Mesenchymal stem cell (in vitro differentiated cells and primary cell): ENCODE measurements around the gene DPM2.

Source experiments
- DNase-seq: peaks from one replicate; pipeline ENCODE4 v3.0.0-alpha.2; 2013
- H2AFZ ChIP-seq: one replicate; pipeline ENCODE4 v1.6.1; 2013; ENCODE audit warnings: low read depth, mild to moderate bottlenecking, control low read depth, inconsistent platforms, low read length, moderate library complexity
- H2AK5ac ChIP-seq: 2 replicates; pipeline ENCODE4 v1.6.1; 2013; ENCODE audit warnings: low read length, moderate library complexity, mild to moderate bottlenecking, inconsistent platforms; ENCODE audit not compliant: severe bottlenecking
- H2BK120ac ChIP-seq: one replicate; pipeline ENCODE4 v1.6.1; 2013; ENCODE audit warnings: low read depth, mild to moderate bottlenecking, inconsistent platforms, low read length, moderate library complexity
- H2BK12ac ChIP-seq, 2 experiments: one replicate each; pipeline ENCODE4 v1.6.1; 2013; ENCODE audit warnings: inconsistent platforms in 2 of 2, low read length in 2 of 2, mild to moderate bottlenecking in 2 of 2, moderate library complexity in 2 of 2, control low read depth in 1 of 2
- H2BK15ac ChIP-seq: one replicate; pipeline ENCODE4 v1.6.1; 2013; ENCODE audit warnings: mild to moderate bottlenecking, low read depth, inconsistent platforms; ENCODE audit not compliant: poor library complexity, severe bottlenecking
- H2BK5ac ChIP-seq: 2 replicates; pipeline ENCODE4 v1.6.1; 2013; ENCODE audit warnings: low read depth, mild to moderate bottlenecking, low read length, control low read depth, inconsistent platforms; ENCODE audit not compliant: poor library complexity, severe bottlenecking
- H3K14ac ChIP-seq, 2 experiments: one replicate each; pipeline ENCODE4 v1.6.1; 2013; ENCODE audit warnings: inconsistent platforms in 2 of 2, low read length in 2 of 2, control low read depth in 1 of 2, mild to moderate bottlenecking in 1 of 2, moderate library complexity in 1 of 2
- H3K18ac ChIP-seq, 2 experiments: one replicate each; pipeline ENCODE4 v1.6.1; 2013; ENCODE audit warnings: inconsistent platforms in 2 of 2, low read length in 2 of 2, control low read depth in 1 of 2, low read depth in 1 of 2, mild to moderate bottlenecking in 1 of 2
- H3K23ac ChIP-seq, 2 experiments: one replicate each; pipeline ENCODE4 v1.6.1; 2013; ENCODE audit warnings: inconsistent platforms in 2 of 2, low read length in 2 of 2, mild to moderate bottlenecking in 2 of 2, moderate library complexity in 2 of 2, control low read depth in 1 of 2
- H3K27ac ChIP-seq: 2 replicates; pipeline ENCODE4 v1.5.1; 2013; ENCODE audit warnings: mild to moderate bottlenecking, moderate library complexity, low read length, control low read depth, inconsistent platforms; ENCODE audit not compliant: poor library complexity, severe bottlenecking
- H3K27me3 ChIP-seq, 2 experiments: 2 replicates each; pipeline versions ENCODE4 v1.6.1 to v1.7.0; 2013; ENCODE audit warnings: low read length in 2 of 2, mild to moderate bottlenecking in 2 of 2, moderate library complexity in 2 of 2, control low read depth in 1 of 2, inconsistent platforms in 1 of 2; ENCODE audit not compliant: control insufficient read depth in 1 of 2, insufficient read depth in 1 of 2
- H3K36me3 ChIP-seq, 2 experiments: 2 replicates each; pipeline versions ENCODE4 v1.6.1 to v1.7.0; 2013; ENCODE audit warnings: low read length in 2 of 2, control low read depth in 1 of 2, inconsistent platforms in 1 of 2, low read depth in 1 of 2, mild to moderate bottlenecking in 1 of 2; ENCODE audit not compliant: insufficient read depth in 2 of 2, control insufficient read depth in 1 of 2
- H3K4ac ChIP-seq, 2 experiments: one replicate each; pipeline ENCODE4 v1.6.1; 2013; ENCODE audit warnings: inconsistent platforms in 2 of 2, low read length in 2 of 2, mild to moderate bottlenecking in 2 of 2, moderate library complexity in 2 of 2, control low read depth in 1 of 2, low read depth in 1 of 2
- H3K4me1 ChIP-seq: 2 replicates; pipeline ENCODE4 v1.6.1; 2013; ENCODE audit warnings: low read depth, low read length, control low read depth; ENCODE audit not compliant: control insufficient read depth, insufficient read depth
- H3K4me2 ChIP-seq: 2 replicates; pipeline ENCODE4 v1.6.1; 2013; ENCODE audit warnings: low read length, mild to moderate bottlenecking, inconsistent platforms; ENCODE audit not compliant: poor library complexity, severe bottlenecking
- H3K4me3 ChIP-seq, 2 experiments: 2 replicates each; pipeline versions ENCODE4 v1.5.1 to v1.7.0; 2013; ENCODE audit warnings: low read length in 2 of 2, mild to moderate bottlenecking in 2 of 2, control low read depth in 1 of 2, low read depth in 1 of 2; ENCODE audit not compliant: insufficient read depth in 1 of 2
- H3K79me1 ChIP-seq: replicated peaks from 2 replicates; pipeline ENCODE4 v1.6.1; 2013; ENCODE audit warnings: mild to moderate bottlenecking, control low read depth, low read length, inconsistent platforms; ENCODE audit not compliant: poor library complexity, severe bottlenecking
- H3K9ac ChIP-seq: 2 replicates; pipeline ENCODE4 v1.7.0; 2013; ENCODE audit warnings: mild to moderate bottlenecking, low read length, moderate library complexity
- H3K9me3 ChIP-seq: 2 replicates; pipeline ENCODE4 v1.7.0; 2013; ENCODE audit warnings: mild to moderate bottlenecking, low read length; ENCODE audit not compliant: control insufficient read depth
- H4K8ac ChIP-seq: one replicate; pipeline ENCODE4 v1.6.1; 2013; ENCODE audit warnings: inconsistent platforms, mild to moderate bottlenecking, low read length, moderate library complexity
- H4K91ac ChIP-seq: one replicate; pipeline ENCODE4 v1.6.1; 2013; ENCODE audit warnings: mild to moderate bottlenecking, low read length, inconsistent platforms
- WGBS: methylation state at CpG from one replicate; pipeline ENCODE4 v1.1.7; 2013; ENCODE audit warnings: mixed read lengths; 5-methylcytosine and 5-hydroxymethylcytosine counted together

The DPM2 gene

DNA sequence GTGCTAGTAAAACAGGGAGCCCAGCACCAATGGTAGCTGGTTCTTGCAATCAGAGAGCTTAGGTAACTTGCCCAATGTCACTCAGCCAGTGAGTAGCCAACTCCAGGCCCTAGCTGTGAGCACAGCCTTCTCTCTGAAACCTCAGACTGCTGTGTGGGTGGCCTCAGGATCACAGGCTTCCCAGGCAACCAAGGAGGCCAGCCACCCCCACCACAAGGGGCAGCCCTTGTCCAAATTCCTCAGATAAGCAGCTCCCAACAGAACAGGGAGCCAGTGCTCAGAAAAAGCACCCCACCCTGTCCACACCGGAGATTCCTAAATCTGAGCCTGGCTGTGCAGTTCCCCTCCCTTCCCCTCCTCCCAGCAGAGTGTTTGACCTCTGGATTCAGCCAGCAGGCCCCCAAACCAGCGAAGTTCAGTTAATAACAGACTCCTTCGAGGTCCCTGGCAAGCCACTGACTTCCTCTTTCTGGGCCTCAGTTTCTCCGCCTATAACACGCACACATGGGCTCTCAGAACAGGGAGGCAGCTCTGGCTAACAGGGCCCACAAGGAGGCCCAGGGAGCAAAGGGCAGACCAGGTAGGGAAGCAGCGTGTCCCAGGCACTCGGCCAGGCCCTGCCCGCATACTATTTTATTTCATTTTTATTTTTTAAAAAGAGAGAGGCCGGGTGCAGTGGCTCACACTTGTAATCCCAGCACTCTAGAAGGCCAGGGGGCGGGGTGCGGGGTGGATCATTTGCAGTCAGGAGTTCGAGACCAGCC lies 40.4 kb upstream of the DPM2 start:
- no peak overlapping the region for H2AK5ac ChIP-seq
- WGBS, result 58% methylated on average over 9 of the region's 12 CpGs
- no peaks in the 10 kb centered on the region for H3K9me3 ChIP-seq
- H3K27ac ChIP-seq, result no peak overlapping the region
- H3K4me1 ChIP-seq, result peaks cover 59% of the 10 kb centered on the region
- peak overlapping the region in 1 of 2 experiments; percentile 19 for H3K23ac ChIP-seq
- H3K14ac ChIP-seq, result no peak overlapping the region
- DNase-seq, result peak; percentile 82
- H3K9ac ChIP-seq, result peak overlapping the region; percentile 92
- H3K36me3 ChIP-seq, result peaks cover 0 to 3% of the 10 kb centered on the region in 2 experiments
- H3K4me2 ChIP-seq, result peak overlapping the region; percentile 33
- H2BK5ac ChIP-seq, result no peak overlapping the region
- H3K79me1 ChIP-seq, result peaks cover 42% of the 10 kb centered on the region
- H3K4me3 ChIP-seq, result peak overlapping the region in 1 of 2 experiments; percentile 87
- no peak overlapping the region for H2AFZ ChIP-seq
- H2BK15ac ChIP-seq, result no peak overlapping the region
- no peaks in the 10 kb centered on the region for H3K27me3 ChIP-seq
- H3K4ac ChIP-seq, result peak overlapping the region in 1 of 2 experiments; percentile 10
- H4K91ac ChIP-seq, result no peak overlapping the region
- peak overlapping the region; percentile 35 for H2BK120ac ChIP-seq
- peak overlapping the region; percentile 55 to 75 for H3K18ac ChIP-seq
- H4K8ac ChIP-seq, result peak overlapping the region; percentile 19
- H2BK12ac ChIP-seq, result peak overlapping the region in 1 of 2 experiments; percentile 59

DNA sequence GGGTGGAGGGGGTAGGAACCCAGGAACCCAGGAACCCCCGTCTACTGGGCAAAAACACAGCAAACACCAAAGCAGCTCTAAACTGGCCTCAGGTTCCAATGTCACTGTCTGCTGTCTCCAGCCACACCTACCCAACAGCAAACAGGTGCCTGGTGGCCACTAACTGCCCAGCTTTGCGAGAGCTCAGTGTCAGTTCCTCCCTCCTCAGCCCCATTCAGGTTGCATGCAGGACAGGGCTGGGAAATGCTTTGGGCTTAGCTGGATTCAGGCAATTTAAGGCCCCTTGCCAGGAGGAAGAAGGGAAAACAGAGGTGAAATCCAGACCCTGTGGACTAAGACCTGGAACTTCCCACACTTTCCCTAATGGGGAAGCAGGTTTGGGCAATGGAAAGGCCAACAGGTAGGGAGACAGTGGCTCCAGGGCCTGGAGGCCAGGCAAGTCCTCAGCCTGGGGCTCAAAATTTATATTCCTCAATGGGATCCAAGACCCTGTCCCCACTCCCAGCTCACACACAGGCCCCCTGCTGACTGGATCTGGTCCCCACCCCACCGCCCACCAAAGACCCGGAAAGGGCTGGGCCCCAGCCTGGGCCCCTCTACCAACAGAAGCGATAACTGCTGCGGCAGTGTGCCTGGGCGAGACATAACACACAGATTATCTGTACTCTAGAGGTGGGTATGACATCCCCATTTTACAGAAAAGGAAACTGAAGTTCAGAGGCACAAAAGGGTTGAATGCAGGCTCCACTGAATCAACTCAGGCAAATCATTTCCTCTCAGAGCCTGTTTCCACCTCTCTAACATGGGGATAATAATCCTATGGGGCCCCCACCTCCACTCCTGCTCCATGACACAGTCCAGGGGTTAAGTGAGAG lies 39.6 kb upstream of the DPM2 start:
- Histone ChIP-seq H2AK5ac (peak overlapping the region; percentile 26), H3K18ac (peak overlapping the region; percentile 55 to 71), H3K36me3 (peaks cover 0 to 3% of the 10 kb centered on the region in 2 experiments), H2BK12ac (peak overlapping the region in 1 of 2 experiments; percentile 73), H4K8ac (peak overlapping the region; percentile 19), H3K79me1 (peaks cover 44% of the 10 kb centered on the region), H3K23ac (peak overlapping the region; percentile 16 to 56), H3K4me1 (peaks cover 66% of the 10 kb centered on the region), H3K27me3 (no peaks in the 10 kb centered on the region), H2BK120ac (peak overlapping the region; percentile 35), H3K4me2 (peak overlapping the region; percentile 33), H2BK5ac (no peak overlapping the region), H2BK15ac (peak overlapping the region; percentile 31), H3K4me3 (peak overlapping the region in 1 of 2 experiments; percentile 87), H3K27ac (no peak overlapping the region), H3K4ac (peak overlapping the region in 1 of 2 experiments; percentile 50), H3K9ac (peak overlapping the region; percentile 92), H3K14ac (peak overlapping the region in 1 of 2 experiments; percentile 82), H4K91ac (peak overlapping the region; percentile 62), H2AFZ (no peak overlapping the region), H3K9me3 (no peaks in the 10 kb centered on the region)
- DNase-seq, result no peak
- 94% methylated on average over 5 of the region's 7 CpGs for WGBS

DNA sequence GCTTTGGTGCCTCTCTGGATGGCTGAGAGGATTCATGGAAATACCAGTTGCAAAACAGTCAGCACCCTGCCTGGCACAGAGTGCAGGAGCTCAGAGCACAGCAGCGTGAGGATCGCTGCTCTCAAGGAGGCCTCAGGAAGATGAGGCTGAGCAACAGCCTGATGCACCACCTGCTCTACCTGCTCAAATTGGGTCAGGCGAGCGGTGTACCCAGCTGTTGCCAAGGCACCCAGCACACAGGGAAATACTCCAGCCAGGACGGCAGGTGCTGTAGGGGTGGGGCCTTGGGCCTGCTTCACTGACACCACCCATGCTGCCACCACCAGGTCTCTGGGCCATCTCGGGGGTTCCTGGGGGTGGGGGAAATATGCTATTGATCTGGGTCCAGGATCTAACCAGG lies 38.8 kb upstream of the DPM2 start:
- DNase-seq, result no peak
- H3K9me3 ChIP-seq, result no peaks in the 10 kb centered on the region
- H3K9ac ChIP-seq, result no peak overlapping the region
- peaks cover 0 to 3% of the 10 kb centered on the region in 2 experiments for H3K36me3 ChIP-seq
- H2AFZ ChIP-seq, result no peak overlapping the region
- H3K4ac ChIP-seq, result no peak overlapping the region
- no peak overlapping the region for H2BK5ac ChIP-seq
- no peak overlapping the region for H2BK120ac ChIP-seq
- peaks cover 69% of the 10 kb centered on the region for H3K4me1 ChIP-seq
- peak overlapping the region; percentile 52 for H4K91ac ChIP-seq
- WGBS, result 98% methylated on average over 5 of the region's 6 CpGs
- H4K8ac ChIP-seq, result no peak overlapping the region
- H2BK15ac ChIP-seq, result no peak overlapping the region
- H3K79me1 ChIP-seq, result peaks cover 46% of the 10 kb centered on the region
- no peak overlapping the region for H3K4me2 ChIP-seq
- H2BK12ac ChIP-seq, result no peak overlapping the region
- H3K27ac ChIP-seq, result no peak overlapping the region
- H3K4me3 ChIP-seq, result peak overlapping the region in 1 of 2 experiments; percentile 34
- H3K27me3 ChIP-seq, result no peaks in the 10 kb centered on the region
- peak overlapping the region in 1 of 2 experiments; percentile 29 for H3K14ac ChIP-seq
- no peak overlapping the region for H3K18ac ChIP-seq
- H2AK5ac ChIP-seq, result no peak overlapping the region
- H3K23ac ChIP-seq, result peak overlapping the region in 1 of 2 experiments; percentile 35
